ENCODE data around the gene GIPC1. TPM values are rescaled to one million over a fixed set of nuclear protein-coding genes. Genes with fewer than 3 reads are reported as not detected.

Gene GIPC1
- total and polyA plus RNA-seq, 9 of the 15 experiments (the other 6 are each of a cell fraction or from before 2014, with no cell fraction given) = 0.49 to 54.7 (median 24.8) TPM

- TF ChIP-seq, protein P1, sequence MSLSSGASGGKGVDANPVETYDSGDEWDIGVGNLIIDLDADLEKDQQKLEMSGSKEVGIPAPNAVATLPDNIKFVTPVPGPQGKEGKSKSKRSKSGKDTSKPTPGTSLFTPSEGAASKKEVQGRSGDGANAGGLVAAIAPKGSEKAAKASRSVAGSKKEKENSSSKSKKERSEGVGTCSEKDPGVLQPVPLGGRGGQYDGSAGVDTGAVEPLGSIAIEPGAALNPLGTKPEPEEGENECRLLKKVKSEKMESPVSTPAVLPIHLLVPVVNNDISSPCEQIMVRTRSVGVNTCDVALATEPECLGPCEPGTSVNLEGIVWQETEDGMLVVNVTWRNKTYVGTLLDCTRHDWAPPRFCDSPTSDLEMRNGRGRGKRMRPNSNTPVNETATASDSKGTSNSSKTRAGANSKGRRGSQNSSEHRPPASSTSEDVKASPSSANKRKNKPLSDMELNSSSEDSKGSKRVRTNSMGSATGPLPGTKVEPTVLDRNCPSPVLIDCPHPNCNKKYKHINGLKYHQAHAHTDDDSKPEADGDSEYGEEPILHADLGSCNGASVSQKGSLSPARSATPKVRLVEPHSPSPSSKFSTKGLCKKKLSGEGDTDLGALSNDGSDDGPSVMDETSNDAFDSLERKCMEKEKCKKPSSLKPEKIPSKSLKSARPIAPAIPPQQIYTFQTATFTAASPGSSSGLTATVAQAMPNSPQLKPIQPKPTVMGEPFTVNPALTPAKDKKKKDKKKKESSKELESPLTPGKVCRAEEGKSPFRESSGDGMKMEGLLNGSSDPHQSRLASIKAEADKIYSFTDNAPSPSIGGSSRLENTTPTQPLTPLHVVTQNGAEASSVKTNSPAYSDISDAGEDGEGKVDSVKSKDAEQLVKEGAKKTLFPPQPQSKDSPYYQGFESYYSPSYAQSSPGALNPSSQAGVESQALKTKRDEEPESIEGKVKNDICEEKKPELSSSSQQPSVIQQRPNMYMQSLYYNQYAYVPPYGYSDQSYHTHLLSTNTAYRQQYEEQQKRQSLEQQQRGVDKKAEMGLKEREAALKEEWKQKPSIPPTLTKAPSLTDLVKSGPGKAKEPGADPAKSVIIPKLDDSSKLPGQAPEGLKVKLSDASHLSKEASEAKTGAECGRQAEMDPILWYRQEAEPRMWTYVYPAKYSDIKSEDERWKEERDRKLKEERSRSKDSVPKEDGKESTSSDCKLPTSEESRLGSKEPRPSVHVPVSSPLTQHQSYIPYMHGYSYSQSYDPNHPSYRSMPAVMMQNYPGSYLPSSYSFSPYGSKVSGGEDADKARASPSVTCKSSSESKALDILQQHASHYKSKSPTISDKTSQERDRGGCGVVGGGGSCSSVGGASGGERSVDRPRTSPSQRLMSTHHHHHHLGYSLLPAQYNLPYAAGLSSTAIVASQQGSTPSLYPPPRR (CRISPR knock-in tag; IDR thresholded peaks at IDR 0.05; ENCODE audit: borderline replicate concordance) = 0 out of 2 replicates have a peak, but pooled peaks have one; percentile 16
- TF ChIP-seq RBM15 (IDR thresholded peaks at IDR 0.05; ENCODE audit: insufficient read depth, low read length) (no peak), SLC30A9 (CRISPR knock-in tag; IDR thresholded peaks at IDR 0.05) (peak; percentile 63; the same call in 1 of the 2 replicates), TFAM (CRISPR knock-in tag; conservative IDR thresholded peaks at IDR 0.05) (no peak), YY1 (IDR thresholded peaks at IDR 0.05; ENCODE audit: borderline replicate concordance in 1 of 3, control insufficient read depth in 1 of 3, extremely low read depth in 1 of 3, insufficient read depth in 3 of 3, insufficient read length in 1 of 3, insufficient replicate concordance in 2 of 3, low read depth in 1 of 3, low read length in 2 of 3) (peak in 1 of 3 experiments; percentile 73), C11orf30 (IDR thresholded peaks at IDR 0.05; ENCODE audit: low read depth) (no peak), GTF2F1 (IDR thresholded peaks at IDR 0.05; ENCODE audit: low read depth, low read length) (peak; percentile 90), USF2 (CRISPR knock-in tag; IDR thresholded peaks at IDR 0.05) (no peak; the same call in 1 of the 2 replicates), HDAC6 (IDR thresholded peaks at IDR 0.05; ENCODE audit: low read depth, low read length) (no peak), NFE2L1 (tag; IDR thresholded peaks at IDR 0.05; ENCODE audit: borderline replicate concordance, low read depth) (no peak), NFATC3 (IDR thresholded peaks at IDR 0.05) (no peak), KLF16 (IDR thresholded peaks at IDR 0.05) (no peak), ZNF175 (CRISPR knock-in tag; IDR thresholded peaks at IDR 0.05; ENCODE audit: low read depth) (no peak)
- TF ChIP-seq, protein P2, sequence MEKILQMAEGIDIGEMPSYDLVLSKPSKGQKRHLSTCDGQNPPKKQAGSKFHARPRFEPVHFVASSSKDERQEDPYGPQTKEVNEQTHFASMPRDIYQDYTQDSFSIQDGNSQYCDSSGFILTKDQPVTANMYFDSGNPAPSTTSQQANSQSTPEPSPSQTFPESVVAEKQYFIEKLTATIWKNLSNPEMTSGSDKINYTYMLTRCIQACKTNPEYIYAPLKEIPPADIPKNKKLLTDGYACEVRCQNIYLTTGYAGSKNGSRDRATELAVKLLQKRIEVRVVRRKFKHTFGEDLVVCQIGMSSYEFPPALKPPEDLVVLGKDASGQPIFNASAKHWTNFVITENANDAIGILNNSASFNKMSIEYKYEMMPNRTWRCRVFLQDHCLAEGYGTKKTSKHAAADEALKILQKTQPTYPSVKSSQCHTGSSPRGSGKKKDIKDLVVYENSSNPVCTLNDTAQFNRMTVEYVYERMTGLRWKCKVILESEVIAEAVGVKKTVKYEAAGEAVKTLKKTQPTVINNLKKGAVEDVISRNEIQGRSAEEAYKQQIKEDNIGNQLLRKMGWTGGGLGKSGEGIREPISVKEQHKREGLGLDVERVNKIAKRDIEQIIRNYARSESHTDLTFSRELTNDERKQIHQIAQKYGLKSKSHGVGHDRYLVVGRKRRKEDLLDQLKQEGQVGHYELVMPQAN (IDR thresholded peaks at IDR 0.05; ENCODE audit: borderline replicate concordance) = peak; percentile 70
- TF ChIP-seq, protein P3, sequence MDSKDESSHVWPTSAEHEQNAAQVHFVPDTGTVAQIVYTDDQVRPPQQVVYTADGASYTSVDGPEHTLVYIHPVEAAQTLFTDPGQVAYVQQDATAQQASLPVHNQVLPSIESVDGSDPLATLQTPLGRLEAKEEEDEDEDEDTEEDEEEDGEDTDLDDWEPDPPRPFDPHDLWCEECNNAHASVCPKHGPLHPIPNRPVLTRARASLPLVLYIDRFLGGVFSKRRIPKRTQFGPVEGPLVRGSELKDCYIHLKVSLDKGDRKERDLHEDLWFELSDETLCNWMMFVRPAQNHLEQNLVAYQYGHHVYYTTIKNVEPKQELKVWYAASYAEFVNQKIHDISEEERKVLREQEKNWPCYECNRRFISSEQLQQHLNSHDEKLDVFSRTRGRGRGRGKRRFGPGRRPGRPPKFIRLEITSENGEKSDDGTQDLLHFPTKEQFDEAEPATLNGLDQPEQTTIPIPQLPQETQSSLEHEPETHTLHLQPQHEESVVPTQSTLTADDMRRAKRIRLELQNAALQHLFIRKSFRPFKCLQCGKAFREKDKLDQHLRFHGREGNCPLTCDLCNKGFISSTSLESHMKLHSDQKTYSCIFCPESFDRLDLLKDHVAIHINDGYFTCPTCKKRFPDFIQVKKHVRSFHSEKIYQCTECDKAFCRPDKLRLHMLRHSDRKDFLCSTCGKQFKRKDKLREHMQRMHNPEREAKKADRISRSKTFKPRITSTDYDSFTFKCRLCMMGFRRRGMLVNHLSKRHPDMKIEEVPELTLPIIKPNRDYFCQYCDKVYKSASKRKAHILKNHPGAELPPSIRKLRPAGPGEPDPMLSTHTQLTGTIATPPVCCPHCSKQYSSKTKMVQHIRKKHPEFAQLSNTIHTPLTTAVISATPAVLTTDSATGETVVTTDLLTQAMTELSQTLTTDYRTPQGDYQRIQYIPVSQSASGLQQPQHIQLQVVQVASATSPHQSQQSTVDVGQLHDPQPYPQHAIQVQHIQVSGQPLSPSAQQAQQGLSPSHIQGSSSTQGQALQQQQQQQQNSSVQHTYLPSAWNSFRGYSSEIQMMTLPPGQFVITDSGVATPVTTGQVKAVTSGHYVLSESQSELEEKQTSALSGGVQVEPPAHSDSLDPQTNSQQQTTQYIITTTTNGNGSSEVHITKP (IDR thresholded peaks at IDR 0.05; ENCODE audit: partially characterized antibody) = peak; percentile 57
Observed at GRCh38 chr19:14517840-14518505, 22.0 kb upstream of the GIPC1 start, which contains the start of gene DNAJB1 (continued).

Data from K562 (cell line).